C4-2B (cell line): ENCODE measurements around the gene TANC1.
A peak's percentile ranks its signal among the peaks of the same experiment; 100 is the strongest.

Source experiments
- H3K27ac ChIP-seq: fragments of 450-650 bp; 2 replicates; pipeline ENCODE4 v1.5.1; 2017
- CTCF ChIP-seq: fragments of 450-650 bp; conservative IDR thresholded peaks from 2 replicates; pipeline ENCODE4 v1.5.1; 2017; ENCODE audit warnings: mild to moderate bottlenecking
- ZFX ChIP-seq: fragments of 450-650 bp; IDR thresholded peaks from 2 replicates; pipeline ENCODE4 v1.6.1; 2017

TANC1 gene

DNA sequence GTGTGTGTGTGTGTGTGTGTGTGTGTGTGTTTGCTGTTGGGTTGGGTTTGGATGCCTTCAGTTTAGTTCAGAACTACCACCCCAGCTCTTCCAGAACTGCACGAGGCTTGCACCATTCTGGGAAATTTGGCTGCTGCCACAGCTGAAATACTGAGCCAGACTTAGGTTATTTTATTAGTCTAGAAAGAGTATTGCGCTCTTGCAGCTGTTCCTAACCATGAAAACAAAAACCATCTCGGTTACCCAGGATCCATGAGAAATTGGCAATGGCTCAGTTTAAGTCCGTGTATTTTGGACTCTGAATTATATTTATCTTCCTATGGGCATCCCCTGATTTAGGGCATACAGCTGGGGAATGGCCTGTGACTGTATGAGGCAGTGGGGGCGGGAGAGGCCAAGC is 83.2 kb downstream of the TANC1 start:
- H3K27ac ChIP-seq = no peak overlapping the region
- TF ChIP-seq CTCF = no peak
- TF ChIP-seq ZFX = no peak

DNA sequence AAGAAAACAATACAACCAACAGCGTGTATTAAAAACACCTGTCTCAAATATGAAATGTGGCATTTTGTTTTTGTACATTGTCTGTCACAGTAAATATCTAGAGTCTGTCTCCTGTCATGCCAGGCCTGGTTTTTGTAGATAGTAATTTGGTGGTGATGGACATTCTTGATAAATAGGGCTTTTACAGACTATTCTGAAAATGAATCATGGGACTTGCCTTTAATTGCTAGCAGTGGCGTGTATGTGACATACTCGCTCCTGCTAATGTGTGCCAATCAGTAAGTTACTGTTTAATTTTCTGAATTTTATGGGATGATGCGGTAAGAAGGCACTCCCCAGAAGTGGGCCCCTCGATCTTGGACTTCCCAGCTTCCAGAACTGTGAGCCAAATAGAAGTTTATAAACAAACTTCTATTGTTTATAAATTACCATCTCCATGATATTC is 83.7 kb downstream of the TANC1 start:
- TF ChIP-seq CTCF = no peak
- TF ChIP-seq ZFX = no peak
- no peak overlapping the region for H3K27ac ChIP-seq

GRCh38 chr2:159053161-159054031 is 85.0 kb downstream of the TANC1 start:
- TF ChIP-seq ZFX (no peak), CTCF (no peak)
- H3K27ac ChIP-seq = no peak overlapping the region

GRCh38 chr2:159054032-159054334 is 85.5 kb downstream of the TANC1 start:
- no peak overlapping the region for H3K27ac ChIP-seq
- TF ChIP-seq ZFX (no peak), CTCF (no peak)

- H3K27ac ChIP-seq = no peak overlapping the region
- TF ChIP-seq CTCF (no peak), ZFX (no peak)
Measured at GRCh38 chr2:159054985-159055384, 86.5 kb downstream of the TANC1 start.

DNA sequence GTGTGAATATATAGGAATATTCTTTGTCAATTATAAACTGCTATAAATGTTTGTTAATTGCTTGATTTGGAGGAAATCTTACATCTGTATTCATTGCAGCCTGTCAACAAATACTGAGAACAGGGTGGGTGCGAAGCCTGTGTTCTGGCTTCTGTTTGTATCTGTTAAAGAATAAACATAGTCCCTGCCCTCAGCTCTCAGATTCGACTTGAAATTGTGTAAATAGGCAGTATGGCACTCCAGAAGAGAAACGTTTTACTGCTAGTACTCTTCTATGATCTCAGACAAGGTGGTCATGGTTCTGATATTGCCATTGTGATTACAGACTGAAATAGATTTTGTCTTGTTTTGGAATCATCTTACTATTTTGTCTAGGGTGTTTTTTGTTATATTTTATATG is 92.1 kb downstream of the TANC1 start:
- TF ChIP-seq CTCF (no peak), ZFX (no peak)
- no peak overlapping the region for H3K27ac ChIP-seq

DNA sequence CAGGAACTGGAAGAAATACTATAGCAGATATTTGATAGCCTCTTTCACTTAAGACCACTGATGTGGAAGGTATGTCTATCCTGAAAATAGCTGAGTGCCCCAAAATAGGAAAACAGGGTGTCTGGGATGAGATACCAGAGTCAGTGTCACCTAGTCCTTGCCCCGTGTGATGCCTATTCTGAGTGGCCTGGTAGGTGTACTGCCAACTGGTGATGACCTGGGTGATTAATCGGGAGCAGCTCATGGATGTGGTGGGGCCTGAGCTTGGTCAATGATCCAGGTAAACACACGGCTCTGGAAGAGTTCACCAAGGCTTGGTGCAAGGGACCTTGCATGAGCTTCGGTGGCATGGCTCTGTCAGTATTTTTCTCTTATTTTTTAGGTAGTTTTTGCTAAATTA is 95.2 kb downstream of the TANC1 start:
- no peak for TF ChIP-seq CTCF
- TF ChIP-seq ZFX = no peak
- peak overlapping the region; percentile 95 for H3K27ac ChIP-seq
